Activated T-cell treated with anti-CD3 and anti-CD28 coated beads, Interleukin-2, amount 50 U/mL, for 4 hours (primary cell): ENCODE measurements around the gene IMMT. TPM values are rescaled to one million over a fixed set of nuclear protein-coding genes. Genes with fewer than 3 reads are reported as not detected.
"Not testable (repeated sequence)": the region's sequence is repeated elsewhere in the genome, so short reads cannot be mapped to it uniquely, and the experiment has no call there.

Experiments
- ATAC-seq, 2 donors: fragments of 200-7000 bp; cut with Tn5 transposase; one replicate each; pipeline ENCODE4 v1.10.0; 2021
- DNase-seq: peaks from one replicate; pipeline ENCODE4 v3.0.0-alpha.2; 2020
- H3K27me3 Mint-ChIP-seq: one replicate; pipeline ENCODE4 v1.8.0; 2021; ENCODE audit warnings: low read depth, mixed read lengths
- H3K36me3 Mint-ChIP-seq: one replicate; pipeline ENCODE4 v1.8.0; 2022; ENCODE audit warnings: mixed read lengths; ENCODE audit not compliant: insufficient read depth
- H3K4me1 Mint-ChIP-seq: one replicate; pipeline ENCODE4 v1.8.0; 2021; ENCODE audit warnings: low read depth, mixed read lengths
- H3K4me3 Mint-ChIP-seq: one replicate; pipeline ENCODE4 v1.8.0; 2021; ENCODE audit warnings: mild to moderate bottlenecking, moderate library complexity, mixed read lengths
- H3K9me3 Mint-ChIP-seq: one replicate; pipeline ENCODE4 v1.8.0; 2021; ENCODE audit warnings: mixed read lengths
- total RNA-seq, 3 donors: library from RNA; stranded (reverse); gene quantifications; one replicate each; pipeline ENCODE4 v1.2.1, GENCODE V29; 2021

IMMT gene
- total RNA-seq, 3 donors from 2014 or later = 135 to 166 (median 143) TPM

DNA sequence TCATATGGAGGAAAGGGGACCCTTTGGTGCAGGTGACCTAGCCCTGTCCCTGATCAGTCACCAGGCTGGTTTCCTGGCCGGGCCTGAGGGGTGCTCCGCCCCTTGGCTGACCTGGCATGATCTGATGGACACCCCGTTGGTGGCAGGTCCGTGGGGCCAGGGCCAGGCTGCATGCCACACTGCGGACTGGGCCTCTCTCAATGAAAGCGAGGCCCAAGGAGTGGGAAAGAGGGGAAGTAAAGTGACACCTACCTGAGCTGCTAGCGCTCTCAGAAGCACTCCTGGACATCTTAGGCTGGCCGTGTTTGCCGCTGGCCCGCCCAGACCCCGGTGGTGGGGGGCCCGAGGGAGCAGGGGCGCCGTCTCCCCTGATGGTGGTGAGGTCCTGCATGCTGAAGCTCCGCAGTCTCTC is 37.1 kb upstream of the IMMT start:
- Mint-ChIP-seq H3K27me3 (no peaks in the 10 kb centered on the region), H3K4me3 (no peak overlapping the region), H3K36me3 (no peaks in the 10 kb centered on the region), H3K9me3 (no peaks in the 10 kb centered on the region), H3K4me1 (peaks cover 1% of the 10 kb centered on the region)
- DNase-seq (no peak), ATAC-seq (no peak)

DNA sequence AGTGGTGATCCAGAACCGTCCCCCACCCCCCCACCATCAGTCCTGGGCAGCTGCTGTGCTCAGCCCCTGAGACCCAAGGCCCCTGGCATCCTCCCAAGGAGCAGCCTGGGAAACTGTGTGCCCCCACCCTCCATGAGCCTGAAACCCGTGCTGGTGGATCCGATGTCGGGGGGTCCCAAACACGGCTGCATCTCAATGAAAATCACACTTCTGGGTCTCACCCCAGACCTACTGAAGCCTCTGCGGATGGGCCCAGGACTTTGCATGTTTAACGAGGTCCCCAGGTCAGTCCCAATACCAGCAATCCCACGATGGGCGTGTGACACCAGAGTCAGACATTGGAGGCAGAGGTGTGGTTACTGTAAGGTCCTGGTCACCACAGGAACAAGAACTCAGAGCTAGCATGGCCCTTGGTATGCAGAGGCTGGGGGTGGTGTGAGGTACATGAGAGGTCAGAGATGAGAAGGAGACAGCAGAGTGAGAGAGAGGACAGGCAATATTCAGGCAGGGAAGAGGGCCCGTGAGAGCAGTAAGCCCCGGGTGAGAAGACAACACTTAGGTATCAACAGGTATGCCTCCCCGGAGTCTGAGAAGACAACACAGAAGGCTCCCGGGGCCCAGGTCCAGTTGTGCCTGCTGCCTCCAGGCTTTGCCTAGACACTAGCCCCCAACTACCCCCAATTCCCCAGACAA is 36.6 kb upstream of the IMMT start:
- H3K4me3 Mint-ChIP-seq = no peak overlapping the region
- H3K36me3 Mint-ChIP-seq = no peaks in the 10 kb centered on the region
- H3K27me3 Mint-ChIP-seq = no peaks in the 10 kb centered on the region
- no peak for ATAC-seq
- no peak for DNase-seq
- no peaks in the 10 kb centered on the region for H3K9me3 Mint-ChIP-seq
- H3K4me1 Mint-ChIP-seq = peaks cover 2% of the 10 kb centered on the region

DNA sequence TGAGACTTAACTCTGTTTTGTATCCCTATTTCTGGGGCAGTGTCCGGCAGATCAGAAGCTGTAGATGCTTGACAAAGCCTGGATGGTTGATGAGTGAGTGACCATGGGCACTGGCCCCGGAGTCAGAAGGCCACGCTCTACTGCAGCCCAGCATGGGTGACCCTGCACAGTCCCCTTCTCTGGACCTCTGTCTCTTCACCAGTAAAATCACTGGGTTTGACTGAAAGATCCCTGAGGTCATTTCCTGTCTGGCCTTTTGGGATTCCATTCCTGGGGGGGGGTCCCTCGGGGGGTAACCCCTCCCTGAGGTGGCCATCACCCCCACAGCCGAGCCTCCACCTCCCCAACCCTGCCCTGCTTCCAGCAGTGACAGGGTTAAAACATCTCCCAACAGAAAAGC is 35.7 kb upstream of the IMMT start:
- Mint-ChIP-seq H3K27me3 (no peaks in the 10 kb centered on the region), H3K4me1 (peaks cover 3% of the 10 kb centered on the region), H3K9me3 (no peaks in the 10 kb centered on the region), H3K4me3 (no peak overlapping the region), H3K36me3 (no peaks in the 10 kb centered on the region)
- DNase-seq = no peak
- no peak for ATAC-seq

DNA sequence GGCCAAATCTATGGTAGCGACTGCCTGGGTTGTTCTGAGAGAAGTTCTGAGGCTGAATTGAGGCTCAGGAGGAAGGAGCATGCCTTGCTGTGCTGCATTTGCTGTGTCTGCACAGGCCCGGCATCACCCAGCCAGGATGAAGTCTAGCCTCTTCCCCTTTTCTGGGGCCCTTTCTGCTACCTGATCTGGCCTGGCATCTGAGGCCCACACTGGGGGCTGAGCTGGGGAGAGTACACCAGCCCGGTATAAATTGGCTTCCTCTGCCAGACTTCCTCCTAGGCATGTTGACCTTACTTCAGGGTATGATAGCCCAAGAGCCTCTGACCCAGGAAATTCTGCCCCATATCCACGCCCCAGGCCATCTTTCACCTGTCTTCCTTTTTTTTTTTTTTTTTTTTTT is 34.0 kb upstream of the IMMT start:
- H3K4me1 Mint-ChIP-seq = peaks cover 14% of the 10 kb centered on the region
- no peaks in the 10 kb centered on the region for H3K27me3 Mint-ChIP-seq
- H3K4me3 Mint-ChIP-seq = no peak overlapping the region
- no peaks in the 10 kb centered on the region for H3K9me3 Mint-ChIP-seq
- DNase-seq = no peak
- ATAC-seq = no peak
- H3K36me3 Mint-ChIP-seq = no peaks in the 10 kb centered on the region

DNA sequence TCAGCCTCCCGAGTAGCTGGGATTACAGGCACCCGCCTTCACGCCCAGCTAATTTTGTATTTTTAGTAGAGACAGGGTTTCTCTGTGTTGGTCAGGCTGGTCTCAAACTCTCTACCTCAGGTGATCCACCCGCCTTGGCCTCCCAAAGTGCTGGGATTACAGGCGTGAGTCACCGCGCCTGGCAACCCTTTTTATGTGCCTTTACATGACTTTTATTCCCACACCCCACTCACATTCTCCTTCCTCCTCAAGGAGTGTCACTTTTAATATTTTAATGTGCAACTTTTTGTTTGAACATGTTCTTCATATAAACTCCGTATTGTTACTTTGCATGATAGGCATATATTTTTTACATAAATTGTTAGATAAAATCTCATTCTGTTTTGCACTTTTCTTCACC is 33.3 kb upstream of the IMMT start:
- H3K27me3 Mint-ChIP-seq, ATAC-seq, H3K9me3 Mint-ChIP-seq, DNase-seq, H3K4me3 Mint-ChIP-seq, H3K36me3 Mint-ChIP-seq: not testable (repeated sequence)
- peaks cover 14% of the 10 kb centered on the region for H3K4me1 Mint-ChIP-seq

DNA sequence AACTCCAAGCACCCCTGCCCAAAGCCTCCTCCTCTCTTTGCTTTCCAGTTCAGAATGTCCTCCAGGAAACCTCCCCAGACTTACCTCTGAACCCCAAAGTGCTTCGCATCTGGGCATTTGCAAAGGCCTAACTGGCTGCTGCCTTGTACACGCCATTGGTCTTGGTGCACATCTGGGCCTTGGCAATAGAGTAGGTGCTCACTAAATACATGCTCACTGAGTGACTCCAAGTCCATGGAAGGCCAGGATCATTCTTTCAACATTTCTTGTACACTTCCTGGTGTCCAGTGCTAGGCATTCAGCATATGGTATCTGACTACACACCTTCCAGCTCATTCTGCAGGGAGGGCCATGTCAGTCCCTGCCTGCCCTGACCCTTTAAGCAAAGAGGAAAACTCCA is 32.4 kb upstream of the IMMT start:
- no peak overlapping the region for H3K4me3 Mint-ChIP-seq
- ATAC-seq (no peak), DNase-seq (no peak)
- no peaks in the 10 kb centered on the region for H3K36me3 Mint-ChIP-seq
- no peaks in the 10 kb centered on the region for H3K27me3 Mint-ChIP-seq
- H3K4me1 Mint-ChIP-seq = peaks cover 14% of the 10 kb centered on the region
- H3K9me3 Mint-ChIP-seq = no peaks in the 10 kb centered on the region

DNA sequence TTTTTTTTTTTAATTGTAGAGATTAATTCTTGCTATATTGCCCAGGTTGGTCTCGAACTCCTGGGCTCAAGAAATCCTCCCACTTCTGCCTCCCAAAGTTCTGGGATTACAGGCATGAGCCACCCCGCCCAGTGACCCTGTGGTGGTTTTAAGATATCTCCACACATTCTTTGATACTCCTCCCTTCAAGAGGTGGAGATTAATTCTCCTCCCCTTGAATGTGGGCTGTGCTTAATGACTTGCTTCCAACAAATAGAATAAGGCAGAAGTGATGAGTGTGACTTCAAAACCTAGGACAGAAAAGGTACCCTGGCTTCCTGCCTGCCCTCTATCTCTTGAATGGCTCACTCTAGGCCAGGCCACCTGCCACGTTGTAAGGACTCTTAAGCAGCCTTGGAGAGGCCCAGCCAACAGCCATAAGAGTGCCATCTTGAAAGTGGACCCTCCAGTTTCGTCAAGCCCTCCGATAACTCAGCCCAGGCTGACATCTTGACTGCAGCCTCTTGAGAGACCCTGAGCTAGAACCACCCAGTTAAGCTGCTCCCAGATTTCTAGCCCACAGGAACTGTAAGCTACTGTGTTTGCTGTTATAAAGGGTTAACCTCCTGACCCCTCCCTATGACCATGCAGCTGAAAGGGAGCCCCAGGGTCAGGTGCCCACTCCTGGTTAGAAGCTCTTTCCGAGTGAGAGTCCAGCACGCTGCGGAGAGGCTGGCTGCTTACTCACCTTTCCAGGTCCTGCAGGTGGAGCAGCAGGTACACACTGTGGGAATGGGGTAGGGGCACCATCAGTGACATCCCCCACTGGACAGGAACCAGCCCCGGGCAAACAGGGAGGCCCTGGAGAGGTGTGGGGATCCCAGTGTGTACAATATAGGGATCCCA is 31.6 kb upstream of the IMMT start:
- Mint-ChIP-seq H3K4me1 (peaks cover 14% of the 10 kb centered on the region), H3K9me3 (no peaks in the 10 kb centered on the region), H3K27me3 (no peaks in the 10 kb centered on the region), H3K36me3 (no peaks in the 10 kb centered on the region), H3K4me3 (no peak overlapping the region)
- DNase-seq (no peak), ATAC-seq (no peak)

DNA sequence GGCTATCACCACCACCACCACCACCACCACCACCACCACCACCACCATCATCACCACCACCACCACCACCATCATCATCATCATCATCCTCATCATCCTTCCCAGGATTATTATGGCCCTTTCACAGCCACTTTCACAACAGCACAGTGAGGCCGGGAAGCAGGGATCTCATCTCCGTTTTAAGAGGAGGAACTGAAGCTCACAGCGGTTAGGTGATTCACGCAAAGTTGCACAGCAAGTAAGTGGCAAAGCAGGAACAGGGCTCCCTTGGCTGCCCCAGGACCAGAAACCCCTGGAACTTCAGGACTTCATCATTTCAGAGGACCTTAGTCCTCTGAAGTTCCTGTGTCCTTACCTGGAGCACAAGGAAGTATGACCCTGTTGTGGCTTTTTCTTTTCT is 30.8 kb upstream of the IMMT start:
- Mint-ChIP-seq H3K9me3 (no peaks in the 10 kb centered on the region), H3K27me3 (no peaks in the 10 kb centered on the region), H3K4me1 (peaks cover 17% of the 10 kb centered on the region), H3K36me3 (no peaks in the 10 kb centered on the region), H3K4me3 (no peak overlapping the region)
- no peak for DNase-seq
- ATAC-seq = no peak

DNA sequence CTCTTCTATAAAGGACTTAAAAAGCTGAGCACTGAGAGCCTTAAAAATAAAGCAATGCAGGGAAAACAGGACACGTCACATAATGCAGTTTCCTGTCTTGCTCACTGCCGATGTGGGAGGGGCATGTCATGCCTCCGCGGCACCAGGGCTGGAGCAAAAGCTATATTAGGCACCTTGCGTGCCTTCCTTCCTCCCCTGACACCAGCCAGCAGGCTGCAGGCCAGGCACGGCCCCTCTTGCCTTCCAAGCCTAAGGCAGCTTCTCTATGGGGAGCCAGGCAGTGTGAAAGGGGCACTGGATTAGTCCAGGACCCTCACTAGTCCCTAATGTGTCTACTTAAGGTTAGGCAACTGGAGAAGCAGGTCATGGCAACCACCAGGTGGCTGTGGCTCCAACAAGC is 30.3 kb upstream of the IMMT start:
- DNase-seq (peak; percentile 30), ATAC-seq (peak; percentile 89 to 90)
- Mint-ChIP-seq H3K36me3 (no peaks in the 10 kb centered on the region), H3K9me3 (no peaks in the 10 kb centered on the region), H3K4me3 (no peak overlapping the region), H3K27me3 (no peaks in the 10 kb centered on the region), H3K4me1 (peaks cover 19% of the 10 kb centered on the region)

DNA sequence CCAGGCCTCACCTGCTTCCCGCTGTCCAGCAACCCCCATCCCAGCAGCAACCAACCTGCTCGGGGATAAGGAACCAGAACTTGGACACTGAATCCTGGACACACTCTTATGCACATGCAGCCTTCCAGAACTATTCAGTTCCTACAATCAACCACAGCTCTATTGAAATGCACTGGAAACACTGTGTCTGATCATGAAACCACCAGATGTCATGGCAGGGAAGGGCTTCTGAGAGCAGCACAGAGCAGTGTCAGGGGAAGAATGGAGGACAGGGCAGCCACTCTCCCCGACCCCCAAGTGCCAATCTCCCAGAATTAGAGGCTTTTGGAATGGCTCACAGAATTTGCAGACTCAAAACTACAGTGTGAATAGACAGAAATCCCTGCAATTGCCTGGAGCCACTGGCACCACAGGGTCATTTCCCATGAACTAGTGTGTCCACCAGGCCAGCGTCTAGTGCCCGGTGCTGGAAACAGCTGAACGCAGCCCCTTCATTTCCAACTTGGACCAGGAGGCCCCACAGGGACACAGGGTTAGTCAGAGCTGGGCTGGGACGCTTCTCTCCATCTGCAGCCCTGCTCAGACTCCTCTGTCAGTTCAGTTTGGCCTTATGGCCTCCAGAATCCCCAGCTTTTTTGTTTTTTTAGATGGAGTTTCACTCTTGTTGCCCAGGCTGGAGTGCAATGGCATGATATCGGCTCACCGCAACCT is 29.5 kb upstream of the IMMT start:
- Mint-ChIP-seq H3K36me3 (no peaks in the 10 kb centered on the region), H3K4me1 (peaks cover 19% of the 10 kb centered on the region), H3K27me3 (no peaks in the 10 kb centered on the region), H3K9me3 (no peaks in the 10 kb centered on the region), H3K4me3 (no peak overlapping the region)
- ATAC-seq = no peak
- no peak for DNase-seq

DNA sequence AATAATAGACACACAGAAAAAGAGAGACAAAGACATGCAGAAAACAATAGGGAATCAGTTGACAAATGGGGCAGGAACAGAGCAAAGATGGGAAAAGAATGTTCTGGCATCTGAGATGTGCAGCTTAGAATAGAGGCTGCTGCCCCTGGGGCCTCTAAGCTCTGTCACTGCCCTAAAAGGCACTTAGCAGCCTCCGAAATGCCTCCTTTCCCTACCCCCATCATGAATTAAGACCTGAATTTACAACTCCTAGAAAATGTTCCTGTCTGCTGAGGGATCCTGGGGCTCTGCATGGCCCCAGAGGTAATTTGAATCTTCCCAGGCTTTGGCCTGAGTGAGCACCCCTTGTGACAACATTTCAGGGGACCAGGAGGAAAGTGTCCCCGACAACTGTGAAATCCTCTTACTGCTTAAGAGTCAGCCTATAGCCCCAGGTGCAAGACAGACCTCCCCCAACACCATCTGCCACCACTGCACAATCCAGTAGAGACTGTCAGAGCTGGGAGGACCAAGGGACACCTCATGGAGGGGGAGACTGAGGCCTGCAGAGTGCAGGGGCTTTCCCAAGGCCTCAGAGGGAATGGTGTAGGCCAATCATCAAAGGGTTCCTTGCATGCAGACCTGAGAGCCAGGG is 28.8 kb upstream of the IMMT start:
- peaks cover 19% of the 10 kb centered on the region for H3K4me1 Mint-ChIP-seq
- no peak overlapping the region for H3K4me3 Mint-ChIP-seq
- H3K27me3 Mint-ChIP-seq = no peaks in the 10 kb centered on the region
- DNase-seq = no peak
- H3K9me3 Mint-ChIP-seq = no peaks in the 10 kb centered on the region
- no peaks in the 10 kb centered on the region for H3K36me3 Mint-ChIP-seq
- ATAC-seq = no peak

DNA sequence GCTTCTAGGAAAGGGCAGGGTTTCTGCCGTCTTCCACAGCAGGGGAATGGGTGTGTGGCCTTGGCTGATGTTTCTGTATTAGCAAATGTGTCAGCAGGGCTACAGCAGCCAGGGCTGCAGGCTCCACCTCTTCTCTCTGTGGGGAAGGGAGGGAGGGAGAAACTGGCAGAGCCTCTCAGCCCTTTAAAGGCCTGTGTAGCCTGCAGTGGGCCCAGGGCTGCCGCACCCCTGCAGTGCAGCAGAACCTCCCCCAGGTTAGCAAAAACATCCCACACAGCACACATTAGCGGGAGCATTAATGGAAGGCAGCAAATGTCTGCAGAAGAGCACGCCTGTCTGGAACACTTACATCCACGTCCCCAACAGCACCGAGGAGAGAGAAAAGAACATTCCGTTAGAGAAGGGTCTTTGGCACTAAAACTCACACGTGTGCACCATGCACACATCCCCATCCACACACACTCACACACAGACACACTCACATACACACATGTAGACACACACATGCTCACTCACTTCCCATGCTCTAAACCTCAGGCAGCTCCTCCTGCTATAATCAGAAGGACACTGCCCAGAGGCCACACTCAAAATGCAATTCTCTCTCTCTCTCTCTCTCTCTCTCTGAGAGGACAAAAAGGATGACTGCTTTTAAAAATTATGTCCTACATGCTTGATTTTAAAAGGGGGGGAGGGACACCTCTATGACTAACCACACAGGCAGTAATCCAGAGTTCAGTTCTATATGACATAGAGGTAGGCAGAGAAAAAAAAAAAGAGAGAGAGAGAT is 28.1 kb upstream of the IMMT start:
- DNase-seq (no peak), ATAC-seq (no peak)
- no peak overlapping the region for H3K4me3 Mint-ChIP-seq
- no peaks in the 10 kb centered on the region for H3K9me3 Mint-ChIP-seq
- H3K27me3 Mint-ChIP-seq = no peaks in the 10 kb centered on the region
- no peaks in the 10 kb centered on the region for H3K36me3 Mint-ChIP-seq
- peaks cover 19% of the 10 kb centered on the region for H3K4me1 Mint-ChIP-seq

DNA sequence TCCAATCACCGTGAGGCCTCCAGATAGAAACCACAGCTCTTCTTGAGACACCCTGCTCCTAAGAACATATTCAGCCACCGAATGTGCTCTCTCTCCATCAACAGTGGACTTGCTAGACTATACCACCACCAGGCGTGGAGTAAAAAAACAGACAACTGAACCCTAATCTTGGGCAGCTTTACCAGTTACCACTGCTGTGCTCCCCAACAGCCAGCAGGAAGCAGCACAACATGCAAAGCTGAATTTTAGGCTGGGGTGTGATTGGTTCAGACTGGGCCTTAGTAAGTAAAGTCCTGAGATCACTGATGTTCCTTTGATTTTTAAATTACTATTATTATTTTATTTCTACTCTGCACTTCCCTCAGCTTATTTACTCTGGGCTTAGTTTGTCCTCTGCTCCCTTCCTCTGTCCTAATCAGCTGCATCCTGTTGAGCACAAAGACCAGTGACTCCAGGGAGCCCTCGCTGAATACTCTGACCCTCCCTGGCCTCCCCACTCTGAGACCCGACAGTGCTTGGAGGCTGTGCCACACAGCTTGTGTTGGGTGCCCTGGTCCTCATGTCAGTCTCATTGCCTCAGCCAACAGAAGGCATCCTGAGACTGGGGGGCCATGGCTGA is 25.9 kb upstream of the IMMT start:
- DNase-seq = peak; percentile 18
- peak in 1 of 2 donors; percentile 56 for ATAC-seq
- H3K4me3 Mint-ChIP-seq = no peak overlapping the region
- no peaks in the 10 kb centered on the region for H3K36me3 Mint-ChIP-seq
- H3K9me3 Mint-ChIP-seq = no peaks in the 10 kb centered on the region
- peaks cover 19% of the 10 kb centered on the region for H3K4me1 Mint-ChIP-seq
- no peaks in the 10 kb centered on the region for H3K27me3 Mint-ChIP-seq
